HPDE6-E6E7 (cell line): Measurements from ENCODE around the gene KAT7.

ENCODE experiments used
- DNase-seq: peaks from one replicate; pipeline ENCODE4 v3.0.0; 2011; ENCODE audit warnings: missing footprints; ENCODE audit errors: extremely low spot score

The KAT7 gene

DNA sequence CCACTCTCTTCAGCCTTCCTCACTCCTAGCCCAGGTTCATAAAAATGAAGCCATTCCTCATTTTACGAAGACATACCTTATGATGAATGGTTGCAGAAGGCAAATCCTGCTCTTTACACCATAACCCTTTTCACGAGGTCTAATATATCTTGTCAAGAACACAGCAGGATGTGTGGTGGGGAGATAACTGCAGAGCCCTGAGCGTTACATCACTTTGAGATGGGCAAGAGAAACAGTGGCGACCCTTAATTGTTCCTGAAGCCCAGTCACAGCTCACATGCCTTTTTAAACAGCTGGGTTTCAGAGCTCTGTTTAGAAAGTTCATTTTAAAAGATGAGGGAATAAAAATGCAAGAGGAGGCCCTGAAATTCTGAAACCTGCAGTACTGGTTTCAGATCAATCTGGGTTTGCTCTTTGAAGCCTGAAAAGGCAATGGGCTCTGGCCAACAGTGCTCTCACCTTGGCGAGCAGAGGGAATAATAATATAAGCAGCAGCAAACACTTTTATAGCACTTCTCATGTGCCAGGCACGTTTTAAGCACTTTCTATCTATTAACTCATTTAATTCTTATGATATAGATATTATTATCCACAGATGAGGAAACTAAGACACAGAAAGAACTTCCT, 27.4 kb upstream of the KAT7 start:
- DNase-seq = no peak

DNA sequence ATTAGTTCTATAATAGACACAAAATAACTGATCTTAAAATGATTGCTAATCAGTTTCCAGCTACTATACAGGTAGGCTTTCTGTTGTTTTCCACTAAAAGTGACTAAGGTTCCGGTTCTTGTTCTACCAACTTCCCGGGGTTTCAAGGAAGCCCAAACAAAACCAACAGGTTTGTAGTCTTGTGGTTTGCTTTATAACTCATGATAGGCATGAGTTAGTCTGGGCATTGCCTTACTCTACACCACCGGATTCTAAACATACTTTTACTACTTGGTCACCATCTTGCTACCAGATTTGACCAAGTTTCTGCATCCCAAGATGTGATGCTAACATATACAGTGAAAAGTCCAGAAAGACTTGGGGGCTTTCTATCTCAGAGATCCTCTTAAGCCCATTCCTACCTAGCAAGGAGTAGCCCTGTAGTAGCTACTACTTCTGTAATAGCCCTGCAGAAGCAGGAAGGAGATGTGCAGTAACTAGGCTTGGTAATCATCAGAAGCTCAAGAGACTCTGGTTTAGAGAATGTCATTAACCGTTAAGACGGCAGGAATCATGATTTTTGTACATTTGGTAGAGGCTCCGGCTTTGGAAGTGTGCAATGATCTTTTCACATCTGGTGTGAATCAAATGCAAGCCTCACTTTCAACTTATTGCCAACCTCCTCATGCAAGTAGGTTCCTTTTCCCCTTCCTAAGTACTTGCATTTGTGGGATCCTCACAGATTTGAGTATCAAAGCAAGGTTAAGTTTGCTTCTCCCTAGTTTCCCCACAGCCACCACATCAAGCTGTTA, 26.1 kb upstream of the KAT7 start:
- DNase-seq = no peak

DNA sequence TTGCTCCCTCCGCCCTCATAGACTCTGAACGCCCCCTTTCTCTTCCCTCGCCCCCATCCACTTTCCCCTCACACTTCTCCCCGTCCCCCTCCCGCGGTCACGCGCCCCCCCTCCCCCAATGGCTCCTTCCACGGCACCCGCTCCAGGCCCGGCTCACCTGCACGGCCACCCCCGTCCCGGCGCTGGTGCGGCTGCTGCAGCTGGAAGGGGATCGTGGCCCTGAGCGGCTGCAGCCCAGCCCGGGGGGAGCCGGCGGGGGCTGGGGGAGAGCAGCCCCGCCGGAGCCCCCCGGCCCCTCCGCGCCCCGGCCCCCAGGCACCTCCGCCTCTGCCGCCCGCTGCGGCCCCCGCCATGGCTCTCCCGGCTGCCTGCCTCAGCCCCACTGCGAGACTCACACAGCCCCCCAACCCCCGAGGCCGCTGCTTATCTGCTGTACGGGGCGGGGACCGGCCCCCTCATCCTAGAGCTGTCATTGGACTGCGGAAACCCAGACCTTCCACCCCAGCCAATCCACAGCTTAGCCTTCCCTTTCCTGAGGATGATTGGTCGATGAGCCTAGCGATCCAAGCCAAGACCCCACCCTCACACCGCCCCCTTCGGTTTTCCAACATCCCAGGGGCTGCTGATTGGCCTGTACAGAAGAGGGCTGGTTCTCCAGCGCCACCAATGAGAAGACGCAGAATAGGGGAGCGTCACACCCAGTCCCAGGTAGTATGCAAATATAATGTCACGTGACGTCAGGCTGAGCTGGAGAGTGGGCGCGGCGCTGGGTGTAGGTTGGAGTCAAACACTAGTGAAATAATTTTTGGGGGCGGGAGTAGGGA, 24.5 kb upstream of the KAT7 start, which contains the start of gene FAM117A:
TSS of gene FAM117A (minus strand) at position 397 of the 824 bp plus-strand sequence. CDS start at position 353, 44 bp downstream.
- DNase-seq = peak; percentile 100

DNA sequence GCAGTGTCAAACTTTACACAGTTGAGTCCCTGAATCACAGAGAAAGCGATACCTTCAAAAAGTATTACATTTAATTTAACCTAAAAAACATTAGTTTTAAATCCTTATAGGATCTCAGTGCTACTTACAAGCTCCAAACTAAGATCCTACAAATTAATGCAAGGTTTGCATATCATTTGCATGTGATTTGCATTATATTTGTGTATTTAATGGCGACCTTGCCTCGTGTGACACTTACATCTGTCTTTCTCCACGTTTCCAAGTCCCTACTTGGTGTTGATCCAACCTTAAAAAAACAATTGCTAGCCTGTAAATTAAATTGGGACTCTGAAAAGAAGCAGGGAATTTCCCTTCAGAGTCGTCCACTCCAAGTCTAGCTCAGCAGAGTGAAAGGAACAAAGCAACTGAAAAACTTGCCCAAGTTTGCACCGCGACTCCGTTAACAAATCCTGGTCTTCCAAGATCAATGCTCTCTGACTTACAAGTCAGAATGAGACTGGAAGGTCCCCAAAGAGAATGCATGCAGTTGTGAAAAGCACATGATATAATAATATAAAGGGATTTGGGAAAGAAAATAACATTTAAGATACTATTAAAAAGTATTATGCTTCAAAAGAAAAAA, 23.8 kb upstream of the KAT7 start:
- DNase-seq = no peak

DNA sequence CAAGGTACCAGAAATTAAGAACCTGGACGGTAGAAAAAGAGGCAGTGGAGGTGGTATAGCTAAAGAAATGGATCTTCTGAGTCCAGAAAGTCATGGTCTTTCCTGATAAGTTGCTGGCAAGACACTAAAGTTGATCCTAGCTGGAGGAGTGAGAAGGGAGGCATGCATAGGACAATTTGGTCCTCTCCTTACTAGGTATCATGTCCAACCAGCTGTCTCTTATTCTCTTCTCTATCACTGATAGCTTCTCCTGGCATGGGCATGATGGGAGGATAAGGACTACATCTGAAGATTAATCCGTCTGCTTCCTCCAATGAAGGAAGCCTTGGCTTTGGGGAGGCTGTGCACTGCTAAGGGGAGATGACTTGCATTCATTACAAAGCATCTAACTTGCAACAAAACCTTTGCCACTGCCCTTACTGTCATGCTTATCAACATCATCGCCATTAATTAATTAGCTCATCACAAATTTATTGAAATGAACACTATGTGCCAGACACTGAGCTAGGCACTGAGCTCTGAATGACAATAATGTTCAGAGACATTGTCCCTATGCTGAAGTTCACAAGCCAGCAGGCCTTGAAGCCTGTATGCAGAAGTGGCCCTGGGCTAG, 21.5 kb upstream of the KAT7 start:
- DNase-seq = no peak

DNA sequence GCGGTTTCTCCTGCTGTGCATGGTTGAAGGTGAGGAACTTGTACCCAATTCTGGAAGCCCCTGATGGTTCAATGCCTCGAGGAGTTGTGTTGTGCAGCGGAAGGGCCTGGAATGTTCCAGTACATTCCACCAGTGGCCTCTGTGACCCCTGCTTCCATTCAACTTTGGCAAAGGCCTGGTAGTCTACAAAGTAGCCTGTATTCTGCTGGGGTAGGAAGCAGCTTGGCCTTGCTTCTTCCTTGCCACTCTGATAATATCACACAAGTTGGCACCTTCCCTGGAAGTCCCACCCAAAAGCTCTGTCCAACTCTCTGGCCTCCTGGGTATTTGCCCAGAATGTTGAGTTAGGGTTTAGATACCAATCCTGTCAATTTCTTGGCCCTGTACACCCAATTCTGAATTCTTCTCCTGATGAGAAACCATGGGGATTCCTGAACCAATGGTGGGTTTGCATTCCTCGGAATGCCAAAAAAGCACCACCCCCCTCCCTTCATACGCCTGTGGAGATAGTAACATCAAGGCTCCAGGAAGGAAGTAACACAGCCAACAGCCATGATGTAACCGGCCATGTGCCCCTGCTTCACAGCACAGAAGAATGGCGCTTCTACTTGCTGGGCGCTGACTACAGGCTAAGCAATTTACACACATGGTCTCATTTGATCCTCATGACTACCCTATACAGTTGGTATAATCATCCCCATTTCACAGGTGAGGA, 12.8 kb upstream of the KAT7 start:
- no peak for DNase-seq

DNA sequence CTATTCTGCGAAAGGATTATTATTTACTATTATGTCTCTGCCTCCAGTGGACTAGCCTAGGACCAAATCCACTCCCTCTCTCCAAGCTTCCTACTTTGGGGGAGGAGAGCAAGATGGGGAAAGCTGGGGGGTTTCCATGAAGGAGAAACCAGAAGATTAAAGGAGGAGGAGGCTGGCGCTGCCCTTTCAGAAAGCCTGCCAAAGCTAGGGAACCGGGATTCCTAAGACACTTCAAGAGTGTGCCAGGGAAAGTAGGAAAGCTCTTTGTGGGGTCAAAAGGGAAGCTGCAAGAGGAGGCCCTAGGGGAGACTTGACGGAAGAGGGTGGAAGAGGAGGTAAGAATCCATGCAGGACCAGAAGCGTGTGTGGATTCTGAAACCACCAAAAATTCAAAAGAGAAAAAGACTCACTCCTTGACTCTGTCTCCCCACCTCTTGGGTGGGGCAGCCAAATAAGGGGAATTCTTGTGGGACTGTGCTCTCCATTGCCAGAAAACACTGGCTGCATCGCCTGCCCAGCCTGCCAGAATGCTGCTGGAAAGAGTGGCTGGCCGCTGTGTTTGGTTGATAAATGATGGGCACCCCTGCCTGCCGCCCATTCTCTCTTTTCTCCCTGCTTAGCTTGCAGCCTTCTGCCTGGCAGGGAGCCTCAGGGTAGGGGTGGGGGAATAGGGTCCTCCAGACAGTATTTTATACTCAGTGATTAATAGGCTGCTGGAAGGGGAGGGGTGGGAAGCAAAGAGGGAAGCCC, 11.8 kb upstream of the KAT7 start:
- no peak for DNase-seq

DNA sequence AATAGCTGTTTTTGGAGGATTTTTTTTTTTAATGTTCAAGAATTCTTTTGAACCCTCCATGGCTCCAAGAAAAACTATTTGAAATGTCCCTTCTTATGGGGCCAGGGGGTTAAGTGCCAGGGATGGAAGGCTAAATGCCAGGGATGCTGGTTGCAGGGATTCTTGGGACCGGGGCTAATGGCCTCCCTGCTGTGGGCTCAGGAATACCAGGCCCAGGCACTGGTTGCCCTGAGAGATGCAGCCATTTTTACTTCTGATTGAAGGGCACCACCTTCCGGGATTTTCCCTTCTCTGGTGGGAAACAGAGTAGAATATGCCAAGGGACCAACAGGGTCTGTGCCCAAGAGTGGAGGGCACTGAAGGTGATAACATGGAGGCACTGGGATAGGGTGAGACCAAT, 10.9 kb upstream of the KAT7 start:
- no peak for DNase-seq

DNA sequence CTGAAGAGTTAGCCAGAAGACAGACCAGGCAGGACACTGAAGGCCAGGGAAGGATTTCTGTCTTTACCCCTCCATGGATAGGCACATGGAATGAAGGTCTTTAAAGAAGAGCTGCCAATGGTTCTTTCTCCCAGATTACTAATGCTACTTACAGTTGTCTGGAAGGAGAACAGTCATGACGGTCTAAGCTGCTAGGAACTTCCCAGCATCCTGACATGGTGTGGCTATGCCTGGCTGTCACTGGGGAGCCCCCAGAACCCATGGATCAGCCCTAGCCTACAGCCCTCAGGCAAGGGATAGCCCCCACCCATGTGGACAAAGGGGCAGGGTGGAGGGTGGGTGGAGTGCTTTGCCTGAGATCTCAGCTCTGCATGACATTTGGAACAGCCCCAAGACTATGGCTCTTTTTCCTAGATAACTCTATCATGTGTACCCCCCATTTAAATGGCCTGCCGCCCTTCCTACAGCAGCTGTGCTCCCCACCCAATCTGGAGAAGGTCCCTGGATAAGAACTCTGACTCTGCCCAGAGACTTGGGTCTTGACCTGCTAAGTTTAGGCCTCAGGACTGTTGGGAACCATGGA, 9.2 kb upstream of the KAT7 start:
- no peak for DNase-seq

DNA sequence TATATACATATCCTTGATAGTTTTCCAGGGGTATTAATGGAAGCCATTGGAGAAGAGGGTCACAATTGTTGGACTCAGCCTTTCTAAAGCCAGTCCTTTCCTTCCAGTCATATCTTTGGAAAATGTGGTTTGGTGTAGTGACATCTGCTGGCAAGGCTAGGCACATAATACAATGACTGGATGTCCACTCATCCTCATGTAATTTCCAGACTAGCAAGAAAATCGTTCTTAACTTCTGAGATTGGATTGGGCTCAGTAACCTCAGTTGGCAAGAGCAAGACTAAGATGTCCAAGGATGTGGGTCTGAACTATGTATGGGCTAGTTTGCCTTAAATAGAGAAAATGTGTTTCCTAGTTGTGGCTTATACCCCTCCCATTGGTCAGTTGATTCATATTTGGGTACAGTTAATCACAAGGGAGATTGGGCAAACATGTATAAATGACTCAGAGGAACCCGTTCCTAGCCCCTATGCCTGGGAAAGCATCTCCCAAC, 8.7 kb upstream of the KAT7 start:
- DNase-seq = peak; percentile 37

DNA sequence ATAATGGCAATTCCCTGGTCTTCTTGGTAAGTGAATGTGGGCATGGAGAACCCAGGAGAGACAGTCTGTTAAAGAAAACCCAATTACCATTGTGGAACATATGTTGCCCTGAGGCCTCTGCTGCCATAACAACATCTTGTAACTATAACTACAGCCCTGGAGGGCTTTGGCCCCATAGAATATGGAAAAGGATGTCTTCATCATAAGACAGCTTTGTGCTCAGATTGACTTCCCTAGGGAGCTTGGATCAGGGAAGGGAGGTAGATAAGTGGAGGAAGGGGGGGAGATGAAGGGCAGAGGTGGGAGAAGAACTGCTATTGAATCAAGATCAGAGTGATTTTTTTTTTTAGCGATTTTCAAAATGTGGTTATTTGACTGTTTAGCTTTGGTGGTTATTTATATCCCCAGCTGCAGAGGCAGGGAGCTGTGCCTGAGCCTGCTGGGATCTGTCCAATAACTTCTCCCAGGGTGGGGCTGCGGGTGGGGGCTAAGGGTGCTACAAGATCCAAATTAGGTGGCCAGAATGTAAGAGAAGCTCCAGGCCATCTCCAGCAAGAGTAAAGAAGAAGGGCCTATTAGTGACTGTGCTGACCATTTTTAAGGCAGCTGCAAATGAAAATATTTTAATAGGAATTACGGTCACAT, 5.3 kb upstream of the KAT7 start:
- no peak for DNase-seq

DNA sequence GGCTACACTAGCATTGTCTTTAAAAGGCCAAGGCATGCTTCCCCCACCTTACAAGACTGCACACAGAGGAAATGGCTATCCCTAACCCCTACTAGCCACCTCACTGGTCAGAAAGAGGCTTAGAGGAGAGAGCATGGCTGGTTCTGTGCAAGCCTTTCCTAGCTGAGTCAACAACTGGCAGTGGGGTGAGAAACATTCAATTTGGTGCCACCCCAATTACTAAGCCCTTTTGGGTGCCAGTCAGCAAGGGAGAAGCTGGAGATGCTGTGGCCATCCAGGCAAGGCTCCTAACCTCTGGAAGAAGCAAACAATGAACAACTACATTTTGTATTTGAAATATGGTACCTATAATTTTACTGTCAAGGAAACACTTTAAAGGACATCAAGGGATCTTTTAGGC, 4.7 kb upstream of the KAT7 start:
- no peak for DNase-seq

DNA sequence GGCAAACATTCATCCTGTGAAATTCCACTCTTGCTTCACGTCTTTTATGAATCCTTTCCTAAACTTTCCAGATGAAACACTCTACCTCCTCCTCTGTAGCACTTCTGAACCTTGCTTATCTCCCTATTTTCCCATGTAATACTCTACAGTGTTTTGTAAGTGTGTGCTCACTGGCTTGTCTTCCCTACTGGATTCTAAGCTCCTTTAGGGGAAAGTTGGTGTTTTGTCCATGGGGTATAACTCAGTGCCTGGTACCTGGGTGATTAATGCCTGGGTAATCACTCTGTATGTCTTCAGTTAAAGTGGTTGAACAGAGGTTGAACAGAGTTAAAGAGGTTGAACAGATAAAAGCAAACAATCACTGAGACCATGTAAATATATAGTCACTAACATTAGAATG, 3.8 kb upstream of the KAT7 start:
- no peak for DNase-seq

DNA sequence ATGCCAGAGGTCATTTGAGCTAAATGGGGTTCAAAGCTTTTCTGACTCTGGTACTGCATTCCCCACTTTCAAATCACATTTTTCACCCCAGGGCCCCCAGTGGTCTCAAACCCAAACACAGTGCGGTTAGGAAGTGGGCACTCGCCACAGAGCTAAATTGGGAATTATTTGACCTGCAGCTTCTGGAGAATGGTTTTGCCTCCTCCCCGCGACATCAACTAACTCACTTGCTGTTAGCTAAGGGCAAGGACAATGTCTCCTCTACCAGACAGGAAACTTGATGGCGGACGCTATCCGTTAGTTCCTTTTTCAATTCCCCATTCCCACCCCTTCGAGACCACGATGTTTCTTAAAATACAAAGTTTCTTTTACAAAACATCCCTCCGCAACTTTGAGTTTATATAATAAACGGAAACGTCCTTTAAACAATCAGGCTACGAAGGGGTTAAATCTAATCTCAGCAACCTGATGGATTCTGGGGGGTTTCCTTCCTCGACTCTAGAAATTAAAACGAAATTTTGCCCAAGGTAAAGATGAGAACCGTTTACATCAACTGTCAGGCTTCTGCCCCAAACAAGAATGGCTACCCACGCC, 500 bp upstream of the KAT7 start:
- DNase-seq = no peak

DNA sequence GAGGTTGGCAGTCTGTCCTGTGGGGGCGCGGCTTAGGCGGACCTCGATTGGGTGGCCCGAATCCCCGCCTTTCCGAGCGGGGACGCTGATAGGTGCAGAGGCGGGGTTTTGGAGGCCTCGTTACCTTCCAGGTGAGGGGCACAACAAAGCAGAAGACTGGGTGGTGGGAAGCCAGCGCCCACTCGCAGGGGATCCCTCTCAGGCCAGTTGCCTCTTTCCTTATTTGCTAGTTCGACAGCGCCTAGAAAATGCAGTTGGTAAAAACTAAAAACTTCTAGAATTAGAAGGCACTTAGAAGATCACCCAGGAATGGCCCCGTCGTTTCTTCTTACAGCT, 730 bp downstream of the KAT7 start:
- DNase-seq = peak; percentile 97

DNA sequence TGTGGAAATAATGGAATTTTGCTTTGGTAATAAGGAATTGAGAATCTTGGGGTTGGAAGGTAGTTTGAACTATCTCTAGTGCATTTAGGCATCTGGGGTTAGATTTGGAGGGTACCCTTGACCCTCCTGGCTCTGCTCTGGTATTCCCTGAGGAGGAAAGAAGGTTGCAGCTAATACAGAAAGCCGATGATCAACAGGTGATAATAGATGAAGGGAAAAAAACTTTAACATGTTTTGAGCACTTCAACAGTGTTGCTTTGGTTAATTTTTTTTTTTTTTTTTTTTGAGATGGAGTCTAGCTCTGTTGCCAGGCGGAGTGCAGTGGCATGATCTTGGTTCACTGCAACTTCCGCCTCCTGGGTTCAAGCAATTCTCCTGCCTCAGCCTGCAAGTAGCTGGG, 4.8 kb downstream of the KAT7 start:
- DNase-seq = no peak

DNA sequence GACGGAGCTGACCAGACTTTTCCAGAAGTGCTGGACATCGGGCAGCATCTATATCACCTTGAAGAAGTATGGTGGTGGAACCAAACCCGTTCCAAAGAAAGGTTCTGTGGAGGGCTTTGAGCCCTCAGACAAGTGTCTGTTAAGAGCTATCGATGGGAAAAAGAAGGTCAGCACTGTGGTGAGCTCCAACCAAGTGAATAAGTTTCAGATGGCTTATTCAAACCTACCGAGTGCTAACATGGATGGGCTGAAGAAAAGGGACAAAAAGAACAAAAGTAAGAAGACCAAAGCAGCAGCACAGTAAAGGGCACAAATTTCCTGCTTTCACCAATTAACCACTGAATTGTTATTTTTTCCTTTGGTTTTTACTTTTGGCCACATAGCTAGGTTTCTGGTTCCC, 6.9 kb downstream of the KAT7 start:
- no peak for DNase-seq

DNA sequence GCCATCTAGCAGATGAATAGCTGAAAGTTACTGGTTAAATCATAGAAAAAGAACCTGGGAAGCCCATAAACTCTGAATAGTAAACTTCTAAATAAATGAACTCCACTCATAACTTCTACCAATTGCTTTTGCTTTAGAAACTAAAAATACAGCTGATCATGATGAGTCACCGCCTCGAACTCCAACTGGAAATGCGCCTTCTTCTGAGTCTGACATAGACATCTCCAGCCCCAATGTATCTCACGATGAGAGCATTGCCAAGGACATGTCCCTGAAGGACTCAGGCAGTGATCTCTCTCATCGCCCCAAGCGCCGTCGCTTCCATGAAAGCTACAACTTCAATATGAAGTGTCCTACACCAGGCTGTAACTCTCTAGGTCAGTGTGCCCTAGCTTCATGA, 9.7 kb downstream of the KAT7 start:
- DNase-seq = no peak

DNA sequence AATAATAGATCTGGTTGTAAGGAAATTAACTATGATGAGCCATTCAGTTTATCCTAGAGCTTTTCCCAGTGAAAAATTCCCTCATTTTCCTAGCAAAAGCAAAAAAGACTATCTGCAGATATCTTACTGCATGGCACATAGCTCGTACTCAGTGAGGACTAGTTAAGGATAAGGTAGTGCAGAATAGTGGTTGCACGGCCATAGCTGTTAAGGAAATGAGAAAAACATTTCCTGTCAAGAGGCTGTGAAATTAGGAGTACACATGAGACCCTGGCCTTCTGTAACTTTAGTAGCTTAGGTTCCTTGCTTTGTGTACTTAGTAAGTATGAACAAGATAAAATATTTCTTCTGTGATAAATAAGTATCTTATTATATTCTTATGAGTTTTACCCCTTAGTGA, 10.3 kb downstream of the KAT7 start:
- no peak for DNase-seq
